Suppressor macrophage treated with lipopolysaccharide for 4 hours (primary cell): Measurements from ENCODE around the gene TBC1D10B.

Experiments used
- DNase-seq: peaks from one replicate; pipeline ENCODE4 v3.0.0-alpha.2; 2020

The TBC1D10B gene

GRCh38 chr16:30372725-30373124 lies 2.4 kb upstream of the TBC1D10B start:
- DNase-seq, result no peak

GRCh38 chr16:30372038-30372712 lies 1.9 kb upstream of the TBC1D10B start:
- no peak for DNase-seq

GRCh38 chr16:30371248-30371816 lies 1.0 kb upstream of the TBC1D10B start:
- no peak for DNase-seq

GRCh38 chr16:30369938-30370455 lies 297 bp downstream of the TBC1D10B start:
- DNase-seq, result no peak

GRCh38 chr16:30369091-30369937 lies 980 bp downstream of the TBC1D10B start:
- peak; percentile 38 for DNase-seq

- DNase-seq, result no peak
Observed at GRCh38 chr16:30368792-30369090, 1.6 kb downstream of the TBC1D10B start.

- peak; percentile 81 for DNase-seq
Observed at GRCh38 chr16:30368122-30368791, 2.0 kb downstream of the TBC1D10B start.

- no peak for DNase-seq
Observed at GRCh38 chr16:30367349-30368009, 2.8 kb downstream of the TBC1D10B start.

GRCh38 chr16:30366511-30366910 lies 3.8 kb downstream of the TBC1D10B start:
- no peak for DNase-seq

GRCh38 chr16:30365200-30365599 lies 5.1 kb downstream of the TBC1D10B start:
- DNase-seq, result no peak

GRCh38 chr16:30361180-30361579 lies 9.1 kb downstream of the TBC1D10B start:
- no peak for DNase-seq

GRCh38 chr16:30359871-30360170 lies 10.5 kb downstream of the TBC1D10B start:
- DNase-seq, result no peak

- DNase-seq, result no peak
Observed at GRCh38 chr16:30358990-30359870, 11.1 kb downstream of the TBC1D10B start.

GRCh38 chr16:30358577-30358936 lies 11.7 kb downstream of the TBC1D10B start:
- DNase-seq, result no peak

- no peak for DNase-seq
Observed at GRCh38 chr16:30357715-30358576, 12.3 kb downstream of the TBC1D10B start.

- DNase-seq, result no peak
Observed at GRCh38 chr16:30357085-30357714, 13.1 kb downstream of the TBC1D10B start.

GRCh38 chr16:30356401-30357084 lies 13.8 kb downstream of the TBC1D10B start:
- DNase-seq, result no peak

GRCh38 chr16:30355954-30356308 lies 14.4 kb downstream of the TBC1D10B start:
- DNase-seq, result no peak

GRCh38 chr16:30355144-30355953 lies 14.9 kb downstream of the TBC1D10B start, which contains the start of gene CD2BP2:
Gene CD2BP2 (minus strand): TSS chr16:30355308. CDS start chr16:30354681, 627 bp downstream.
- peak; percentile 100 for DNase-seq
